ENCODE data around the gene PNPLA6. TPM values are rescaled to one million over a fixed set of nuclear protein-coding genes. Genes with fewer than 3 reads are reported as not detected.

The PNPLA6 gene
- total and polyA plus RNA-seq, 4 donors = 41.8 to 267 (median 122) TPM

- Histone ChIP-seq H3K9ac (ENCODE audit: insufficient read depth in 1 of 2, low read length in 2 of 2) (peak overlapping the region; percentile 13 to 65), H3K27ac (ENCODE audit: low read depth in 1 of 2, low read length in 1 of 2) (peak overlapping the region; percentile 2 to 83), H3K27me3 (ENCODE audit: control insufficient read depth in 3 of 3, insufficient read depth in 3 of 3, low read length in 2 of 3) (peaks cover 0 to 1% (median 0%) of the 10 kb centered on the region in 3 donors), H3K9me3 (ENCODE audit: control insufficient read depth in 4 of 4, insufficient read depth in 3 of 4, low read length in 3 of 4) (peaks cover 0 to 2% (median 0%) of the 10 kb centered on the region in 4 donors), H3K4me3 (no peak overlapping the region), H3K36me3 (ENCODE audit: control insufficient read depth in 4 of 4, insufficient read depth in 4 of 4, low read length in 4 of 4) (no peaks in the 10 kb centered on the region), H3K4me1 (ENCODE audit: control insufficient read depth in 5 of 5, insufficient read depth in 5 of 5, low read length in 5 of 5) (peaks cover 0 to 11% (median 0%) of the 10 kb centered on the region in 5 donors)
- no peak for TF ChIP-seq CTCF (IDR thresholded peaks at IDR 0.05; ENCODE audit: control extremely low read depth, extremely low read depth)
- ATAC-seq (ENCODE audit: insufficient read depth, low FRiP score) = no peak
- WGBS, 2 donors = 47 to 63% methylated on average over 13 of the region's 13 CpGs
- peak; percentile 62 to 80 (median 64) for DNase-seq
Measured at GRCh38 chr19:7494416-7495098, 41.0 kb upstream of the PNPLA6 start.

GRCh38 chr19:7497292-7497691, 38.2 kb upstream of the PNPLA6 start:
- DNase-seq (no peak), ATAC-seq (ENCODE audit: insufficient read depth, low FRiP score) (no peak)
- no peak for TF ChIP-seq CTCF (IDR thresholded peaks at IDR 0.05; ENCODE audit: control extremely low read depth, extremely low read depth)

GRCh38 chr19:7500811-7501450, 34.6 kb upstream of the PNPLA6 start:
- no peak for TF ChIP-seq CTCF (IDR thresholded peaks at IDR 0.05; ENCODE audit: control extremely low read depth, extremely low read depth)
- peaks cover 0 to 3% (median 2%) of the 10 kb centered on the region in 3 donors for H3K27me3 ChIP-seq (ENCODE audit: control insufficient read depth in 3 of 3, insufficient read depth in 3 of 3, low read length in 2 of 3)
- WGBS, 2 donors = 2 to 4% methylated on average over 88 to 93 of the region's 93 CpGs
- peaks cover 0 to 11% (median 4%) of the 10 kb centered on the region in 5 donors for H3K4me1 ChIP-seq (ENCODE audit: control insufficient read depth in 5 of 5, insufficient read depth in 5 of 5, low read length in 5 of 5)
- H3K9me3 ChIP-seq (ENCODE audit: control insufficient read depth in 4 of 4, insufficient read depth in 3 of 4, low read length in 3 of 4) = peaks cover 0 to 6% (median 0%) of the 10 kb centered on the region in 4 donors
- H3K9ac ChIP-seq (ENCODE audit: insufficient read depth in 1 of 2, low read length in 2 of 2) = no peak overlapping the region
- no peak overlapping the region for H3K27ac ChIP-seq (ENCODE audit: low read depth in 1 of 2, low read length in 1 of 2)
- ATAC-seq (ENCODE audit: insufficient read depth, low FRiP score) = peak; percentile 56
- no peaks in the 10 kb centered on the region for H3K36me3 ChIP-seq (ENCODE audit: control insufficient read depth in 4 of 4, insufficient read depth in 4 of 4, low read length in 4 of 4)
- H3K4me3 ChIP-seq = peak overlapping the region; percentile 44
- peak; percentile 59 to 82 (median 75) for DNase-seq

More at GRCh38 chr19:7497292-7497691, 38.2 kb upstream of the PNPLA6 start:
- H3K9me3 ChIP-seq (ENCODE audit: control insufficient read depth in 4 of 4, insufficient read depth in 3 of 4, low read length in 3 of 4) = peaks cover 0 to 6% (median 0%) of the 10 kb centered on the region in 4 donors
- H3K36me3 ChIP-seq (ENCODE audit: control insufficient read depth in 4 of 4, insufficient read depth in 4 of 4, low read length in 4 of 4) = no peaks in the 10 kb centered on the region
- H3K9ac ChIP-seq (ENCODE audit: insufficient read depth in 1 of 2, low read length in 2 of 2) = no peak overlapping the region
- H3K4me3 ChIP-seq = no peak overlapping the region
- H3K27me3 ChIP-seq (ENCODE audit: control insufficient read depth in 3 of 3, insufficient read depth in 3 of 3, low read length in 2 of 3) = peaks cover 0 to 3% (median 2%) of the 10 kb centered on the region in 3 donors
- peaks cover 0 to 14% (median 4%) of the 10 kb centered on the region in 5 donors for H3K4me1 ChIP-seq (ENCODE audit: control insufficient read depth in 5 of 5, insufficient read depth in 5 of 5, low read length in 5 of 5)
- no peak overlapping the region for H3K27ac ChIP-seq (ENCODE audit: low read depth in 1 of 2, low read length in 1 of 2)
- WGBS, 2 donors = 51 to 55% methylated on average over 7 of the region's 7 CpGs
